AG09319 (cell line): ENCODE data around the gene ZNRF3.
"Not testable (repeated sequence)": the region's sequence is repeated elsewhere in the genome, so short reads cannot be mapped to it uniquely, and the experiment has no call there.

Source experiments
- DNase-seq: peaks from one replicate; pipeline ENCODE4 v3.0.0-alpha.2; 2010; ENCODE audit warnings: low read depth; ENCODE audit errors: extremely low read depth
- CTCF ChIP-seq: IDR thresholded peaks from 2 replicates; pipeline ENCODE4 v1.5.1; 2011; ENCODE audit warnings: low read depth, mild to moderate bottlenecking, inconsistent platforms, low read length, moderate library complexity

The ZNRF3 gene

GRCh38 chr22:29080106-29080975, 197.0 kb downstream of the ZNRF3 start:
- DNase-seq, result peak; percentile 7
- TF ChIP-seq CTCF, result no peak

GRCh38 chr22:29081517-29082236, 198.3 kb downstream of the ZNRF3 start:
- DNase-seq, result no peak
- no peak for TF ChIP-seq CTCF

- TF ChIP-seq CTCF, result no peak
- no peak for DNase-seq
Observed at GRCh38 chr22:29082826-29083545, 199.6 kb downstream of the ZNRF3 start.

- DNase-seq, result not testable (repeated sequence)
Observed at GRCh38 chr22:29083576-29083932, 200.2 kb downstream of the ZNRF3 start.

- no peak for DNase-seq
- TF ChIP-seq CTCF, result no peak
Observed at GRCh38 chr22:29083933-29084591, 200.7 kb downstream of the ZNRF3 start.

GRCh38 chr22:29087012-29087411, 203.6 kb downstream of the ZNRF3 start:
- no peak for DNase-seq
- TF ChIP-seq CTCF, result no peak

- DNase-seq, result no peak
- TF ChIP-seq CTCF, result no peak
Observed at GRCh38 chr22:29088809-29089208, 205.4 kb downstream of the ZNRF3 start.
